ENCODE measurements around the gene FBXO36.

DNA sequence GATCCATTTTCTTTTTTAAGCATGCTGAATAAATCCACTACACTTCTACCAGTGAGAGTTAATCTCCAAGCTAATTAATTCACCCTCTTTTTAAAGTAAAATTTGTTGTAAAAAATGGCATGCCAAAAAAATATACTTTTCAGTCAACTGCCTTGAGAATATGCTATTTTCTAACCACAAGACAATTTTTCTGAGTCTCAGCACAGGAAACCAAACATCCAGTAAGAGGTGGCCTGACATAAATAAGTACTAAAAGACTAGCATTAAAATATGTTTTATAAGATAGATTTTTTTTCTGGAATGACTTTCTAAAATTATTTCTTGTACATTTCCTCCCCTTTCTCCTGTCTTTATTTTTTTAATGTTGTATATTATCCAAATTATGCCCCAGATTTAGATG, 2.9 kb downstream of the FBXO36 start:
- TF ChIP-seq, protein P1, sequence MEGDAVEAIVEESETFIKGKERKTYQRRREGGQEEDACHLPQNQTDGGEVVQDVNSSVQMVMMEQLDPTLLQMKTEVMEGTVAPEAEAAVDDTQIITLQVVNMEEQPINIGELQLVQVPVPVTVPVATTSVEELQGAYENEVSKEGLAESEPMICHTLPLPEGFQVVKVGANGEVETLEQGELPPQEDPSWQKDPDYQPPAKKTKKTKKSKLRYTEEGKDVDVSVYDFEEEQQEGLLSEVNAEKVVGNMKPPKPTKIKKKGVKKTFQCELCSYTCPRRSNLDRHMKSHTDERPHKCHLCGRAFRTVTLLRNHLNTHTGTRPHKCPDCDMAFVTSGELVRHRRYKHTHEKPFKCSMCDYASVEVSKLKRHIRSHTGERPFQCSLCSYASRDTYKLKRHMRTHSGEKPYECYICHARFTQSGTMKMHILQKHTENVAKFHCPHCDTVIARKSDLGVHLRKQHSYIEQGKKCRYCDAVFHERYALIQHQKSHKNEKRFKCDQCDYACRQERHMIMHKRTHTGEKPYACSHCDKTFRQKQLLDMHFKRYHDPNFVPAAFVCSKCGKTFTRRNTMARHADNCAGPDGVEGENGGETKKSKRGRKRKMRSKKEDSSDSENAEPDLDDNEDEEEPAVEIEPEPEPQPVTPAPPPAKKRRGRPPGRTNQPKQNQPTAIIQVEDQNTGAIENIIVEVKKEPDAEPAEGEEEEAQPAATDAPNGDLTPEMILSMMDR (IDR thresholded peaks at IDR 0.05), result no peak
- no peak for TF ChIP-seq EZH2 (IDR thresholded peaks at IDR 0.05; ENCODE audit: borderline replicate concordance, insufficient read depth, low read depth, low read length, poor library complexity, severe bottlenecking)
